Activated B cell treated with CpG ODN at 0.5 μM for 24 hours (primary cell): ENCODE results near the gene SYNJ2. TPM values are rescaled to one million over a fixed set of nuclear protein-coding genes. Genes with fewer than 3 reads are reported as not detected.

ENCODE experiments used
- ATAC-seq: fragments of 200-7000 bp; cut with Tn5 transposase; one replicate; pipeline ENCODE4 v1.10.0; 2021; ENCODE audit warnings: low read depth, mild to moderate bottlenecking, moderate library complexity
- CTCF ChIA-PET: fragments of 350-600 bp; sonication (Branson Sonifier 250); formaldehyde crosslinking; loops from one replicate; lab custom pipeline; 2021; ENCODE audit warnings: antibody characterized with exemption; lab: Charles Lee
- POLR2A ChIA-PET: fragments of 350-600 bp; sonication (Branson Sonifier 250); formaldehyde crosslinking; loops from one replicate; lab custom pipeline; 2021; ENCODE audit warnings: antibody characterized with exemption; lab: Charles Lee
- DNase-seq: peaks from one replicate; pipeline ENCODE4 v3.0.0; 2022
- H3K27ac Mint-ChIP-seq: one replicate; pipeline ENCODE4 v1.8.0; 2020; ENCODE audit warnings: mixed read lengths
- H3K27me3 Mint-ChIP-seq: one replicate; pipeline ENCODE4 v1.8.0; 2021; ENCODE audit warnings: mixed read lengths
- H3K36me3 Mint-ChIP-seq: one replicate; pipeline ENCODE4 v1.8.0; 2021; ENCODE audit warnings: low read depth, mixed read lengths
- H3K4me1 Mint-ChIP-seq: one replicate; pipeline ENCODE4 v1.8.0; 2021; ENCODE audit warnings: mixed read lengths
- H3K4me3 Mint-ChIP-seq: one replicate; pipeline ENCODE4 v1.8.0; 2020; ENCODE audit warnings: mild to moderate bottlenecking, mixed read lengths
- H3K9me3 Mint-ChIP-seq: one replicate; pipeline ENCODE4 v1.8.0; 2020; ENCODE audit warnings: mixed read lengths
- intact Hi-C: fragments of 100-400 bp; cut with micrococcal nuclease; formaldehyde crosslinking; loops from one replicate; pipeline ENCODE4 v1.15.1; 2024
- total RNA-seq: library from RNA; stranded (reverse); gene quantifications from 2 replicates; pipeline ENCODE4 v1.2.3, GENCODE V29; 2022
- TF ChIP-seq, protein P1 (sequence below): fragments of 200-600 bp; IDR thresholded peaks from one replicate; pipeline ENCODE4 v1.8.0; 2022; ENCODE audit warnings: antibody characterized with exemption, mild to moderate bottlenecking

The SYNJ2 gene
- total RNA-seq, 1 donor from 2014 or later: 25.0 TPM

GRCh38 chr6:158050955-158051354, 69.3 kb downstream of the SYNJ2 start:
- no peak overlapping the region for H3K4me3 Mint-ChIP-seq
- ChIA-PET CTCF (no interaction called here), POLR2A (interaction anchor here (0.7 kb wide), 1 partner anchor 20 kb away, joined by 5 read pairs; no protein-coding TSS in a partner anchor)
- ATAC-seq: no peak
- no peak overlapping the region for H3K27ac Mint-ChIP-seq
- no peaks in the 10 kb centered on the region for H3K27me3 Mint-ChIP-seq
- H3K4me1 Mint-ChIP-seq: no peaks in the 10 kb centered on the region
- TF ChIP-seq, protein P1, sequence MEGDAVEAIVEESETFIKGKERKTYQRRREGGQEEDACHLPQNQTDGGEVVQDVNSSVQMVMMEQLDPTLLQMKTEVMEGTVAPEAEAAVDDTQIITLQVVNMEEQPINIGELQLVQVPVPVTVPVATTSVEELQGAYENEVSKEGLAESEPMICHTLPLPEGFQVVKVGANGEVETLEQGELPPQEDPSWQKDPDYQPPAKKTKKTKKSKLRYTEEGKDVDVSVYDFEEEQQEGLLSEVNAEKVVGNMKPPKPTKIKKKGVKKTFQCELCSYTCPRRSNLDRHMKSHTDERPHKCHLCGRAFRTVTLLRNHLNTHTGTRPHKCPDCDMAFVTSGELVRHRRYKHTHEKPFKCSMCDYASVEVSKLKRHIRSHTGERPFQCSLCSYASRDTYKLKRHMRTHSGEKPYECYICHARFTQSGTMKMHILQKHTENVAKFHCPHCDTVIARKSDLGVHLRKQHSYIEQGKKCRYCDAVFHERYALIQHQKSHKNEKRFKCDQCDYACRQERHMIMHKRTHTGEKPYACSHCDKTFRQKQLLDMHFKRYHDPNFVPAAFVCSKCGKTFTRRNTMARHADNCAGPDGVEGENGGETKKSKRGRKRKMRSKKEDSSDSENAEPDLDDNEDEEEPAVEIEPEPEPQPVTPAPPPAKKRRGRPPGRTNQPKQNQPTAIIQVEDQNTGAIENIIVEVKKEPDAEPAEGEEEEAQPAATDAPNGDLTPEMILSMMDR: no peak
- H3K9me3 Mint-ChIP-seq: no peaks in the 10 kb centered on the region
- H3K36me3 Mint-ChIP-seq: peaks cover 11% of the 10 kb centered on the region
- intact Hi-C loops: no loop called here
- DNase-seq: no peak

GRCh38 chr6:158051968-158052367, 70.3 kb downstream of the SYNJ2 start:
- Mint-ChIP-seq H3K4me1 (peaks cover 2% of the 10 kb centered on the region), H3K4me3 (no peak overlapping the region), H3K9me3 (no peaks in the 10 kb centered on the region), H3K36me3 (peaks cover 8% of the 10 kb centered on the region), H3K27me3 (no peaks in the 10 kb centered on the region), H3K27ac (no peak overlapping the region)
- no peak for ATAC-seq
- POLR2A ChIA-PET: no interaction called here
- intact Hi-C loops: no loop called here
- CTCF ChIA-PET: no interaction called here
- no peak for DNase-seq
- TF ChIP-seq, protein P1: no peak

- H3K27me3 Mint-ChIP-seq: no peaks in the 10 kb centered on the region
- no peak overlapping the region for H3K4me3 Mint-ChIP-seq
- intact Hi-C loops: no loop called here
- H3K9me3 Mint-ChIP-seq: no peaks in the 10 kb centered on the region
- DNase-seq (no peak), ATAC-seq (no peak)
- TF ChIP-seq, protein P1: no peak
- POLR2A ChIA-PET: no interaction called here
- peaks cover 5% of the 10 kb centered on the region for H3K36me3 Mint-ChIP-seq
- H3K27ac Mint-ChIP-seq: no peak overlapping the region
- H3K4me1 Mint-ChIP-seq: peaks cover 6% of the 10 kb centered on the region
- CTCF ChIA-PET: interaction anchor here (1.0 kb wide), 1 partner anchor 27 kb away, joined by 3 read pairs; no protein-coding TSS in a partner anchor
These were observed 72.0 kb downstream of the SYNJ2 start for GRCh38 chr6:158053377-158054313.

- Mint-ChIP-seq H3K36me3 (peaks cover 5% of the 10 kb centered on the region), H3K4me3 (peak overlapping the region; percentile 3), H3K27me3 (no peaks in the 10 kb centered on the region), H3K4me1 (peaks cover 6% of the 10 kb centered on the region), H3K27ac (no peak overlapping the region), H3K9me3 (no peaks in the 10 kb centered on the region)
- intact Hi-C loops: no loop called here
- ChIA-PET POLR2A (interaction anchor here (1.7 kb wide), 1 partner anchor 30 kb away, joined by 5 read pairs; no protein-coding TSS in a partner anchor), CTCF (no interaction called here)
- DNase-seq (no peak), ATAC-seq (no peak)
- TF ChIP-seq, protein P1: no peak
These were observed 74.7 kb downstream of the SYNJ2 start for GRCh38 chr6:158056355-158056754.

GRCh38 chr6:158056804-158057203, 75.1 kb downstream of the SYNJ2 start:
- ATAC-seq: no peak
- TF ChIP-seq, protein P1: no peak
- Mint-ChIP-seq H3K4me1 (peaks cover 6% of the 10 kb centered on the region), H3K27me3 (no peaks in the 10 kb centered on the region), H3K36me3 (peaks cover 5% of the 10 kb centered on the region), H3K4me3 (no peak overlapping the region), H3K9me3 (no peaks in the 10 kb centered on the region), H3K27ac (no peak overlapping the region)
- ChIA-PET POLR2A (interaction anchor here (1.7 kb wide), 1 partner anchor 31 kb away, joined by 5 read pairs; no protein-coding TSS in a partner anchor), CTCF (no interaction called here)
- intact Hi-C loops: no loop called here
- DNase-seq: no peak
